Activated CD8-positive, alpha-beta T cell treated with anti-CD3 and anti-CD28 coated beads for 36 hours (primary cell): Measurements from ENCODE around the gene ARHGAP26. TPM values are rescaled to one million over a fixed set of nuclear protein-coding genes. Genes with fewer than 3 reads are reported as not detected.

ENCODE experiments used
- ATAC-seq: fragments of 200-7000 bp; cut with Tn5 transposase; one replicate; pipeline ENCODE4 v1.10.0; 2021; ENCODE audit warnings: mild to moderate bottlenecking, moderate library complexity
- CTCF ChIA-PET: fragments of 350-600 bp; sonication (Branson Sonifier 250); formaldehyde crosslinking; loops from one replicate; lab custom pipeline; 2021; ENCODE audit warnings: antibody characterized with exemption; lab: Charles Lee
- POLR2A ChIA-PET: fragments of 350-600 bp; sonication (Branson Sonifier 250); formaldehyde crosslinking; loops from one replicate; lab custom pipeline; 2021; ENCODE audit warnings: antibody characterized with exemption; lab: Charles Lee
- DNase-seq: peaks from one replicate; pipeline ENCODE4 v3.0.0-alpha.2; 2020
- H3K27ac Mint-ChIP-seq: one replicate; pipeline ENCODE4 v1.8.0; 2021; ENCODE audit warnings: mild to moderate bottlenecking, mixed read lengths
- H3K27me3 Mint-ChIP-seq: one replicate; pipeline ENCODE4 v1.8.0; 2021; ENCODE audit warnings: mixed read lengths
- H3K36me3 Mint-ChIP-seq: one replicate; pipeline ENCODE4 v1.8.0; 2021; ENCODE audit warnings: low read depth, mixed read lengths
- H3K4me1 Mint-ChIP-seq: one replicate; pipeline ENCODE4 v1.8.0; 2021; ENCODE audit warnings: low read depth, mixed read lengths
- H3K4me3 Mint-ChIP-seq: one replicate; pipeline ENCODE4 v1.8.0; 2021; ENCODE audit warnings: mild to moderate bottlenecking, moderate library complexity, mixed read lengths
- H3K9me3 Mint-ChIP-seq: one replicate; pipeline ENCODE4 v1.8.0; 2021; ENCODE audit warnings: mixed read lengths
- intact Hi-C: fragments of 100-400 bp; cut with micrococcal nuclease; formaldehyde crosslinking; loops from one replicate; pipeline ENCODE4 v1.10.0; 2022
- total RNA-seq, 2 experiments: library from RNA; stranded (reverse); gene quantifications; one replicate each; pipeline ENCODE4 v1.2.3, GENCODE V29; 2021
- TF ChIP-seq, protein P1 (sequence below): fragments of 200-600 bp; IDR thresholded peaks from one replicate; pipeline ENCODE4 v1.8.0; 2022; ENCODE audit warnings: antibody characterized with exemption, mild to moderate bottlenecking

Gene ARHGAP26
- total RNA-seq, 2 experiments from 2014 or later: 12.7 to 18.0 TPM

DNA sequence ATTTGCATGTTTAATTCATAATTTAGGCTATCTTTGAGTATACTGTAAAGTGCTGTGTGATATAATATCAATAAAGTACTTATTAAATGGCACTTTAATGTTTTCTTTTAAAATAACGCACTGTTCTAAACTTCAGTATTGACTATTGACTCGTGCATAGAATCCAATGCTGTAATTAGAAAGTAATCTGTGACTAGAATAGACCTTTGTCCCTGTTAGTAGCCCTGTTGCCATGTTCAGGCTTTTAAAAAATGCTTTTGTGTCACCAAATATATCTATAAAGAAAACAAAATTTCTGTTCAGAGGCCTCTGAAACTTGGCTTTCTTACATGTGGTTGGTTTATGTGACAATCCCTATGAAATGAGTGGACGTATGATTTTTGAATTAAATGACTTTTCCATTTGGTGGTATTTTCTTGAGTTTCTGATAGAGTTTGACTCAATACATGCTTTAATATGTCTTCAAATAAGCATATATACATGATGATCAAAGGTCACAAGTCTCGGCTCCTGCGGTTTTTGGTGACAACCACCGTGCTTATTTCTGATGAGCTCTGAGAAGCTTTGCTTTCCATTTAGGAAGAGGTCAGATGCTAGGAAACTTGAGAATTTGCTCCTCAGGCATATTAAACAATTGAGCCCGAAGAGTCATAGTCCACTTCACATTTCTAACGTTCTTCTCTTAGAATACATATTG is 458.6 kb downstream of the ARHGAP26 start:
- Mint-ChIP-seq H3K4me1 (peaks cover 28% of the 10 kb centered on the region), H3K9me3 (no peaks in the 10 kb centered on the region), H3K27ac (peak overlapping the region; percentile 92), H3K27me3 (no peaks in the 10 kb centered on the region), H3K36me3 (peaks cover under 1% of the 10 kb centered on the region), H3K4me3 (peak overlapping the region; percentile 61)
- ChIA-PET CTCF (interaction anchor here (0.9 to 1.5 kb wide), 4 partner anchors 10 to 176 kb away, joined by 3 to 5 read pairs (median 4); no protein-coding TSS in a partner anchor), POLR2A (interaction anchor here (1.4 kb wide), 1 partner anchor 12 kb away, joined by 4 read pairs; no protein-coding TSS in a partner anchor)
- DNase-seq: peak; percentile 80
- intact Hi-C loops: loop anchor here (5.0 kb wide), 1 partner anchor 174 kb away; the partner anchor contains the start of gene NR3C1
- ATAC-seq: no peak
- TF ChIP-seq, protein P1, sequence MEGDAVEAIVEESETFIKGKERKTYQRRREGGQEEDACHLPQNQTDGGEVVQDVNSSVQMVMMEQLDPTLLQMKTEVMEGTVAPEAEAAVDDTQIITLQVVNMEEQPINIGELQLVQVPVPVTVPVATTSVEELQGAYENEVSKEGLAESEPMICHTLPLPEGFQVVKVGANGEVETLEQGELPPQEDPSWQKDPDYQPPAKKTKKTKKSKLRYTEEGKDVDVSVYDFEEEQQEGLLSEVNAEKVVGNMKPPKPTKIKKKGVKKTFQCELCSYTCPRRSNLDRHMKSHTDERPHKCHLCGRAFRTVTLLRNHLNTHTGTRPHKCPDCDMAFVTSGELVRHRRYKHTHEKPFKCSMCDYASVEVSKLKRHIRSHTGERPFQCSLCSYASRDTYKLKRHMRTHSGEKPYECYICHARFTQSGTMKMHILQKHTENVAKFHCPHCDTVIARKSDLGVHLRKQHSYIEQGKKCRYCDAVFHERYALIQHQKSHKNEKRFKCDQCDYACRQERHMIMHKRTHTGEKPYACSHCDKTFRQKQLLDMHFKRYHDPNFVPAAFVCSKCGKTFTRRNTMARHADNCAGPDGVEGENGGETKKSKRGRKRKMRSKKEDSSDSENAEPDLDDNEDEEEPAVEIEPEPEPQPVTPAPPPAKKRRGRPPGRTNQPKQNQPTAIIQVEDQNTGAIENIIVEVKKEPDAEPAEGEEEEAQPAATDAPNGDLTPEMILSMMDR: no peak

DNA sequence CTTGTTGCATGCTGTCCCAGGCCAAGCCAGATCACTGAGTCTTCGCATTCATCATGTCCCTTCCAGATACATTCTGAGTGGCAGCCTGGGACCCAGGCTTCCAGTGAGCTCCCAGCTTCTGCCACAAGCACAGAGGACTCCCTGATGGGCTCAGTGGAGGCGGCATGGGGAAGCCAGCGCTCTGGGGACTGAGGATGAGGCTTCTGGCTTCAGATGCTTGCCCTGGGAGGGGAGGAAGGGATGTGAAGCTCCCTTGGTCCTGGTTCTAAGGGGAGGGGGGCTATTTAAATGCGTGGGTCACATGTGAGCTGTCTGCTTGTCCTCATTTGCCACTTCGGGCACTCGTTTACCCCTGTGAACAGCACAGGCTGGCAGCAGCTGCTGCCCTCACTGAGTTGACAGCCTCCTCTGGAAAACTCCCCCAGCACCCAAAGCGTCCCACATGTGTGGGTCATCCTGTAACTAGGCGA is 459.3 kb downstream of the ARHGAP26 start:
- Mint-ChIP-seq H3K36me3 (no peaks in the 10 kb centered on the region), H3K27me3 (no peaks in the 10 kb centered on the region), H3K4me1 (peaks cover 28% of the 10 kb centered on the region), H3K9me3 (no peaks in the 10 kb centered on the region), H3K4me3 (peak overlapping the region; percentile 61), H3K27ac (peak overlapping the region; percentile 92)
- ATAC-seq (peak; percentile 63), DNase-seq (peak; percentile 58)
- TF ChIP-seq, protein P1: no peak
- ChIA-PET CTCF (interaction anchor here (0.9 to 1.3 kb wide), 3 partner anchors 41 to 175 kb away, joined by 3 to 5 read pairs (median 3); no protein-coding TSS in a partner anchor), POLR2A (interaction anchor here (1.1 to 1.4 kb wide), 2 partner anchors 11 to 227 kb away, joined by 3 to 4 read pairs; no protein-coding TSS in a partner anchor)
- intact Hi-C loops: loop anchor here (5.0 kb wide), 1 partner anchor 173 kb away; the partner anchor contains the start of gene NR3C1

DNA sequence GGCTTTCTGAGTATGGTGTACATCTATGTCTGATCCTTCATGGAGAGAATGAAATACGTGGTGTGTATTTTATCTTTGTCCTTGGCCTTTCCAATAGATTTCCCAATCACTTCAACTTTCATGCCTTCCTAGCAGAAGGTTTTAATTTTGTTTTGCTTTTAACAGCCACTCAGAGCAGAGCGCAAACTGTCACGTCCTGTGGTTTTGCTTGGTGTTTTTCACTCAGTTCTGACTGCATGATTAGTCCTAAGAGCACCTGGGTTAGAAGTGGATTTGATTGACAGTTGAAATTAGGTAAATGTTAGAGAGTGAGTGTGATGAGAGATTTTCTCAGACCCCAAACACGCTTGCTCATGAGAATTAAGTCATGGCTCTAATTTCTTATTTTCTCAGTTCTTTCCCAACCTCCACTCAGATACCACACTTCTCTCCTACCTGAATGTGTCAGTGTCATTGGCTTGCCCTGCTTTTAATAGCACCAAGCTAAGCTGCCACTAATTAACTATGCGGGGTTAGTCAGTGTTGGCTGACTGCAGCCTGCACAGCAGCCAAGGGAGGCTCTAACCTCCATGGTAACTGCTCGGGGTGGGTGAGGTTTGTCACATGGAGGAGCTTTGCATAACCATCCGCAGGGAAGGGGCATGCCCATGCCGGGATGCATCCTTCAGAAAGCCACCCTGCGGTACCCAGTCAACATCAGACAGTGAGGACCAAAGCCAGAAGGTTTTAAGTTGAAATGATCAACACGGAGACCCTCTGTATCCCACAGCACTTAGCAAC is 459.9 kb downstream of the ARHGAP26 start:
- intact Hi-C loops: loop anchor here (5.0 kb wide), 1 partner anchor 172 kb away; the partner anchor contains the start of gene NR3C1
- ChIA-PET CTCF (interaction anchor here (0.9 to 1.3 kb wide), 2 partner anchors 10 to 41 kb away, joined by 3 to 5 read pairs; no protein-coding TSS in a partner anchor), POLR2A (interaction anchor here (1.1 to 1.4 kb wide), 2 partner anchors 10 to 227 kb away, joined by 3 to 4 read pairs; no protein-coding TSS in a partner anchor)
- H3K27me3 Mint-ChIP-seq: no peaks in the 10 kb centered on the region
- H3K9me3 Mint-ChIP-seq: no peaks in the 10 kb centered on the region
- DNase-seq: peak; percentile 83
- H3K4me1 Mint-ChIP-seq: peaks cover 28% of the 10 kb centered on the region
- ATAC-seq: peak; percentile 90
- peak overlapping the region; percentile 92 for H3K27ac Mint-ChIP-seq
- H3K4me3 Mint-ChIP-seq: peak overlapping the region; percentile 61
- no peaks in the 10 kb centered on the region for H3K36me3 Mint-ChIP-seq
- TF ChIP-seq, protein P1: no peak

DNA sequence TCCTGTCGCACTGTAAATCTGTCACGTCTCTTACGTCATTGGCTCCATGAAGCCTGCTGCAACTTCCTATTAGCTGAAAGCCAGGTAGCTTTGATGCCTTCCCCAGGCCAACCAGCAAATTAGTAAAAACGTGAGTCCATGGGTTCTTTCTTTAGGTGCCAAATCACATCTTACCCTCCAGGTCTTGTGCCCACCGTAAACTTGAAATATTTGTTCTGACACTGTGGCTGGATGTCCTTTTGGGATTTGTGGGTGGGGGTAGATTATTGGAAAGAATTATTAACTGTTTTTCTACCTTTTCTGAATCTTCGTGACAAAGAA is 460.5 kb downstream of the ARHGAP26 start:
- intact Hi-C loops: no loop called here
- peak overlapping the region; percentile 48 for H3K27ac Mint-ChIP-seq

More for the DNA sequence above, 460.5 kb downstream of the ARHGAP26 start:
- TF ChIP-seq, protein P1: no peak
- H3K36me3 Mint-ChIP-seq: no peaks in the 10 kb centered on the region
- H3K4me1 Mint-ChIP-seq: peaks cover 28% of the 10 kb centered on the region
- no peak for DNase-seq
- ATAC-seq: no peak
- CTCF ChIA-PET: interaction anchor here (0.9 kb wide), 1 partner anchor 9 kb away, joined by 3 read pairs; no protein-coding TSS in a partner anchor
- no peaks in the 10 kb centered on the region for H3K9me3 Mint-ChIP-seq
- POLR2A ChIA-PET: no interaction called here
- H3K4me3 Mint-ChIP-seq: no peak overlapping the region
- no peaks in the 10 kb centered on the region for H3K27me3 Mint-ChIP-seq
